ENCODE results near the gene LTA4H.

LTA4H gene

GRCh38 chr12:96057986-96058553 is 22.7 kb upstream of the LTA4H start:
- no peak for DNase-seq (ENCODE audit: low read depth in 2 of 3, low spot score in 2 of 3)

- no peak for DNase-seq (ENCODE audit: low read depth in 2 of 3, low spot score in 2 of 3)
Measured at GRCh38 chr12:96056646-96057455, 21.5 kb upstream of the LTA4H start.

GRCh38 chr12:96054244-96054610 is 18.8 kb upstream of the LTA4H start:
- no peak for DNase-seq (ENCODE audit: low read depth in 2 of 3, low spot score in 2 of 3)

- no peak for DNase-seq (ENCODE audit: low read depth in 2 of 3, low spot score in 2 of 3)
Measured at GRCh38 chr12:96053476-96054243, 18.3 kb upstream of the LTA4H start.

- no peak for DNase-seq (ENCODE audit: low read depth in 2 of 3, low spot score in 2 of 3)
Measured at GRCh38 chr12:96051756-96052485, 16.5 kb upstream of the LTA4H start.

- no peak for DNase-seq (ENCODE audit: low read depth in 2 of 3, low spot score in 2 of 3)
Measured at GRCh38 chr12:96050139-96050538, 14.8 kb upstream of the LTA4H start.

- no peak for DNase-seq (ENCODE audit: low read depth in 2 of 3, low spot score in 2 of 3)
Measured at GRCh38 chr12:96049101-96049500, 13.7 kb upstream of the LTA4H start.

GRCh38 chr12:96048393-96048969 is 13.1 kb upstream of the LTA4H start:
- DNase-seq (ENCODE audit: low read depth in 2 of 3, low spot score in 2 of 3): no peak

- no peak for DNase-seq (ENCODE audit: low read depth in 2 of 3, low spot score in 2 of 3)
Measured at GRCh38 chr12:96047229-96048211, 12.1 kb upstream of the LTA4H start.

GRCh38 chr12:96046543-96047228 is 11.3 kb upstream of the LTA4H start:
- DNase-seq (ENCODE audit: low read depth in 2 of 3, low spot score in 2 of 3): no peak

GRCh38 chr12:96045566-96045965 is 10.2 kb upstream of the LTA4H start:
- DNase-seq (ENCODE audit: low read depth in 2 of 3, low spot score in 2 of 3): no peak

GRCh38 chr12:96044943-96045290 is 9.5 kb upstream of the LTA4H start:
- no peak for DNase-seq (ENCODE audit: low read depth in 2 of 3, low spot score in 2 of 3)

- no peak for DNase-seq (ENCODE audit: low read depth in 2 of 3, low spot score in 2 of 3)
Measured at GRCh38 chr12:96044017-96044942, 8.9 kb upstream of the LTA4H start.

- no peak for DNase-seq (ENCODE audit: low read depth in 2 of 3, low spot score in 2 of 3)
Measured at GRCh38 chr12:96041181-96041580, 5.8 kb upstream of the LTA4H start.

- no peak for DNase-seq (ENCODE audit: low read depth in 2 of 3, low spot score in 2 of 3)
Measured at GRCh38 chr12:96040305-96041133, 5.1 kb upstream of the LTA4H start.

GRCh38 chr12:96039516-96039915 is 4.1 kb upstream of the LTA4H start:
- DNase-seq (ENCODE audit: low read depth in 2 of 3, low spot score in 2 of 3): no peak

GRCh38 chr12:96036765-96037455 is 1.5 kb upstream of the LTA4H start:
- no peak for DNase-seq (ENCODE audit: low read depth in 2 of 3, low spot score in 2 of 3)
